Neural cell (in vitro differentiated cells): ENCODE results near the gene FBXL15. TPM values are rescaled to one million over a fixed set of nuclear protein-coding genes. Genes with fewer than 3 reads are reported as not detected.

Experiments used
- H2AFZ ChIP-seq: fragments of 200-600, 300-800 bp; sonication (generic), shearing (Covaris generic); 2 replicates; pipeline ENCODE4 v1.6.0; 2014; ENCODE audit warnings: low read depth, mild to moderate bottlenecking, antibody characterized with exemption, low read length, moderate library complexity
- H3F3A ChIP-seq: fragments of 200-600 bp; shearing (Covaris generic); 2 replicates; pipeline ENCODE4 v1.6.1; 2016; ENCODE audit warnings: mild to moderate bottlenecking, moderate library complexity, mixed read lengths, antibody characterized with exemption, low read length; ENCODE audit not compliant: insufficient read depth, poor library complexity, severe bottlenecking
- H3K27ac ChIP-seq: fragments of 200-600, 300-800 bp; sonication (generic), shearing (Covaris generic); 2 replicates; pipeline ENCODE4 v1.5.1; 2014; ENCODE audit warnings: mild to moderate bottlenecking, low read length, moderate library complexity
- H3K27me3 ChIP-seq: fragments of 300-800, 200-600 bp; sonication (generic), shearing (Covaris generic); 2 replicates; pipeline ENCODE4 v1.6.0; 2014; ENCODE audit warnings: mild to moderate bottlenecking, low read depth, low read length, moderate library complexity; ENCODE audit not compliant: insufficient read depth
- H3K36me3 ChIP-seq: fragments of 300-800, 200-600 bp; sonication (generic), shearing (Covaris generic); 2 replicates; pipeline ENCODE4 v1.5.1; 2014; ENCODE audit warnings: mild to moderate bottlenecking, antibody characterized with exemption, low read length, moderate library complexity; ENCODE audit not compliant: insufficient read depth
- H3K4me2 ChIP-seq: fragments of 300-800, 200-600 bp; sonication (generic), shearing (Covaris generic); 2 replicates; pipeline ENCODE4 v1.6.0; 2014; ENCODE audit warnings: mild to moderate bottlenecking, low read length
- H3K4me3 ChIP-seq: fragments of 300-800, 200-600 bp; sonication (generic), shearing (Covaris generic); 2 replicates; pipeline ENCODE4 v1.5.1; 2014; ENCODE audit warnings: mild to moderate bottlenecking, low read length, moderate library complexity
- H3K79me2 ChIP-seq: fragments of 200-600 bp; shearing (Covaris generic); replicated peaks from 2 replicates; pipeline ENCODE4 v1.6.0; 2014; ENCODE audit warnings: mild to moderate bottlenecking, low read length, moderate library complexity; ENCODE audit not compliant: insufficient read depth
- H3K9ac ChIP-seq: fragments of 300-800, 200-600 bp; sonication (generic), shearing (Covaris generic); 2 replicates; pipeline ENCODE4 v1.6.1; 2016; ENCODE audit warnings: mild to moderate bottlenecking, low read length, mixed read lengths
- H3K9me2 ChIP-seq: fragments of 200-600 bp; shearing (Covaris generic); 2 replicates; pipeline ENCODE4 v1.6.1; 2016; ENCODE audit warnings: mild to moderate bottlenecking, low read length, mixed read lengths; ENCODE audit not compliant: insufficient read depth
- H3K9me3 ChIP-seq: fragments of 200-600, 300-800 bp; sonication (generic), shearing (Covaris generic); 2 replicates; pipeline ENCODE4 v1.6.1; 2016; ENCODE audit warnings: mild to moderate bottlenecking, mixed run types, low read length, moderate library complexity, mixed read lengths
- H4K20me1 ChIP-seq: fragments of 200-600 bp; shearing (Covaris generic); 2 replicates; pipeline ENCODE4 v1.6.1; 2016; ENCODE audit warnings: mild to moderate bottlenecking, mixed run types; ENCODE audit not compliant: insufficient read depth
- EP300 ChIP-seq: fragments of 450-650 bp; conservative IDR thresholded peaks from 2 replicates; pipeline ENCODE4 v1.6.1; 2014; ENCODE audit warnings: antibody characterized with exemption, mild to moderate bottlenecking, moderate library complexity; ENCODE audit not compliant: poor library complexity, severe bottlenecking
- EZH2 ChIP-seq: fragments of 200-600, 300-800 bp; shearing (Covaris generic), sonication (generic); IDR thresholded peaks from 2 replicates; pipeline ENCODE4 v1.6.1; 2014; ENCODE audit warnings: antibody characterized with exemption, low read length, borderline replicate concordance, mild to moderate bottlenecking; ENCODE audit not compliant: insufficient read depth, poor library complexity, severe bottlenecking
- MXI1 ChIP-seq: fragments of 450-650 bp; conservative IDR thresholded peaks from 2 replicates; pipeline ENCODE4 v1.6.1; 2014; ENCODE audit warnings: antibody characterized with exemption, mild to moderate bottlenecking; ENCODE audit not compliant: poor library complexity, severe bottlenecking
- POLR2AphosphoS5 ChIP-seq: IDR thresholded peaks from 2 replicates; pipeline ENCODE4 v1.6.1; 2012
- RAD21 ChIP-seq: fragments of 450-650 bp; conservative IDR thresholded peaks from 2 replicates; pipeline ENCODE4 v1.6.1; 2014; ENCODE audit warnings: antibody characterized with exemption, mild to moderate bottlenecking, moderate library complexity
- REST ChIP-seq: IDR thresholded peaks from 2 replicates; pipeline ENCODE4 v1.6.1; 2012; ENCODE audit warnings: borderline replicate concordance
- SMC3 ChIP-seq: fragments of 450-650 bp; conservative IDR thresholded peaks from 2 replicates; pipeline ENCODE4 v1.6.1; 2014; ENCODE audit warnings: antibody characterized with exemption, mild to moderate bottlenecking, moderate library complexity; ENCODE audit not compliant: poor library complexity
- TAF1 ChIP-seq: IDR thresholded peaks from 2 replicates; pipeline ENCODE4 v1.6.1; 2012; ENCODE audit warnings: low read depth
- polyA plus RNA-seq: library from polyadenylated mRNA; depleted of rRNA; stranded (reverse); fragments of >200 nt; gene quantifications from 2 replicates; pipeline ENCODE4 v1.2.3, GENCODE V29; 2014
- TF ChIP-seq, protein P1 (sequence below): fragments of 450-650 bp; IDR thresholded peaks from 2 replicates; pipeline ENCODE4 v1.5.1; 2014; ENCODE audit warnings: antibody characterized with exemption, mild to moderate bottlenecking, moderate library complexity; ENCODE audit not compliant: poor library complexity, severe bottlenecking

The FBXL15 gene
- polyA plus RNA-seq, 1 donor from 2014 or later = 37.8 TPM

DNA sequence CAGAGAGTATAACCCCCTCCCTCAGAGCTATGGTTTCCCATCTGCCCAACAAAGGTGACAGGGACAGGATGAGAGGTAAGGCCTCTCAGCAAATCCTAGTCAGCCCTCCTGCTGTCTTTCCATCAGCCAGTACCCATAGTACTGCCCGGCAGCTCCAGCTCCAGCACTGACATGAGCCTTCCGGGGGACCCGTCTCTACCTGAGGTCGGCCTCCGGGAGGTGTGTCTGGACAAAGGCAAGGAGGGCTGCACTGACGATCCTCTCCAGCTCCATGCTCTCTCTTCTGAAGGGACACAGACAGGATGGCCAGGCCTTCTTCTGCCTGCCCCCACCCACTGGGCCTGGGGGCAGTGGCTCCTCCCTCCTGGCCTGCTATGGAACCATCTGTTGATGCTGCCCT lies 4.3 kb downstream of the FBXL15 start:
- no peak overlapping the region for H3K9ac ChIP-seq
- H2AFZ ChIP-seq = no peak overlapping the region
- no peaks in the 10 kb centered on the region for H3K27me3 ChIP-seq
- H4K20me1 ChIP-seq = no peaks in the 10 kb centered on the region
- H3K36me3 ChIP-seq = no peaks in the 10 kb centered on the region
- TF ChIP-seq MXI1 (no peak), RAD21 (no peak), POLR2AphosphoS5 (no peak), TAF1 (no peak), SMC3 (no peak), EP300 (no peak), EZH2 (no peak), REST (no peak)
- TF ChIP-seq, protein P1, sequence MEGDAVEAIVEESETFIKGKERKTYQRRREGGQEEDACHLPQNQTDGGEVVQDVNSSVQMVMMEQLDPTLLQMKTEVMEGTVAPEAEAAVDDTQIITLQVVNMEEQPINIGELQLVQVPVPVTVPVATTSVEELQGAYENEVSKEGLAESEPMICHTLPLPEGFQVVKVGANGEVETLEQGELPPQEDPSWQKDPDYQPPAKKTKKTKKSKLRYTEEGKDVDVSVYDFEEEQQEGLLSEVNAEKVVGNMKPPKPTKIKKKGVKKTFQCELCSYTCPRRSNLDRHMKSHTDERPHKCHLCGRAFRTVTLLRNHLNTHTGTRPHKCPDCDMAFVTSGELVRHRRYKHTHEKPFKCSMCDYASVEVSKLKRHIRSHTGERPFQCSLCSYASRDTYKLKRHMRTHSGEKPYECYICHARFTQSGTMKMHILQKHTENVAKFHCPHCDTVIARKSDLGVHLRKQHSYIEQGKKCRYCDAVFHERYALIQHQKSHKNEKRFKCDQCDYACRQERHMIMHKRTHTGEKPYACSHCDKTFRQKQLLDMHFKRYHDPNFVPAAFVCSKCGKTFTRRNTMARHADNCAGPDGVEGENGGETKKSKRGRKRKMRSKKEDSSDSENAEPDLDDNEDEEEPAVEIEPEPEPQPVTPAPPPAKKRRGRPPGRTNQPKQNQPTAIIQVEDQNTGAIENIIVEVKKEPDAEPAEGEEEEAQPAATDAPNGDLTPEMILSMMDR = no peak
- no peak overlapping the region for H3K4me2 ChIP-seq
- peaks cover 5% of the 10 kb centered on the region for H3F3A ChIP-seq
- H3K9me3 ChIP-seq = no peaks in the 10 kb centered on the region
- no peak overlapping the region for H3K4me3 ChIP-seq
- no peaks in the 10 kb centered on the region for H3K9me2 ChIP-seq
- no peaks in the 10 kb centered on the region for H3K79me2 ChIP-seq
- H3K27ac ChIP-seq = no peak overlapping the region

GRCh38 chr10:102425444-102425843 lies 4.8 kb downstream of the FBXL15 start:
- no peaks in the 10 kb centered on the region for H4K20me1 ChIP-seq
- H2AFZ ChIP-seq = no peak overlapping the region
- no peak overlapping the region for H3K4me3 ChIP-seq
- H3F3A ChIP-seq = peaks cover under 1% of the 10 kb centered on the region
- no peak overlapping the region for H3K27ac ChIP-seq
- no peak overlapping the region for H3K9ac ChIP-seq
- no peaks in the 10 kb centered on the region for H3K36me3 ChIP-seq
- TF ChIP-seq POLR2AphosphoS5 = no peak
- H3K27me3 ChIP-seq = no peaks in the 10 kb centered on the region
- H3K9me2 ChIP-seq = no peaks in the 10 kb centered on the region
- H3K79me2 ChIP-seq = no peaks in the 10 kb centered on the region
- no peaks in the 10 kb centered on the region for H3K9me3 ChIP-seq
- H3K4me2 ChIP-seq = no peak overlapping the region

DNA sequence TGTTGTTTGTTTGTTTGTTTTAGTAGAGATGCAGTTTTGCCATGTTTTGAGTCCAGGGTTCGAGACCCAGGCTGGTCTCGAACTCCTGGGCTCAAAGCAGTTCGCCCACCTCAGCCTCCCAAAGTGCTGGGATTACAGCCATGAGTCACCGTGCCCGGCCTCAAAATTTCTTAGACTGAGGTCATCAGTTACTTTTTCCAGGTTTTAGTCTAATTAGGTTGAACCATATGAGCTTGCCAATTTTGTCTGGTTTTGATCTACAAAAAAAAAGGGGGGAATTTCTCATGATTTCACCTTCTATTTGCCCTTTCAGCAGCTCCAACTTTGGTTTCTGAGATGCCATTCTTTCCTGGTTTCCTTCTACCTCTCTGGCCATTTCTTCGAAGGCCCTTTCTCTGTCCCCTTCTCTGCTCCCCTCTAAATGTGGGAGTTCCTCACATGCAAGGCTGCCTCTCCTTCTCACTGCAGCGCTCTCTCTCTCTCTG lies 6.2 kb downstream of the FBXL15 start:
- H3K36me3 ChIP-seq = no peaks in the 10 kb centered on the region
- no peaks in the 10 kb centered on the region for H4K20me1 ChIP-seq
- no peaks in the 10 kb centered on the region for H3F3A ChIP-seq
- no peak overlapping the region for H3K4me2 ChIP-seq
- H3K9me2 ChIP-seq = no peaks in the 10 kb centered on the region
- no peak overlapping the region for H3K9ac ChIP-seq
- TF ChIP-seq RAD21 (no peak), SMC3 (no peak), REST (no peak), EZH2 (no peak), EP300 (no peak), TAF1 (no peak), POLR2AphosphoS5 (no peak), MXI1 (no peak)
- TF ChIP-seq, protein P1 = no peak
- H3K27me3 ChIP-seq = no peaks in the 10 kb centered on the region
- H3K4me3 ChIP-seq = no peak overlapping the region
- no peaks in the 10 kb centered on the region for H3K9me3 ChIP-seq
- H3K27ac ChIP-seq = no peak overlapping the region
- no peak overlapping the region for H2AFZ ChIP-seq
- H3K79me2 ChIP-seq = peaks cover 6% of the 10 kb centered on the region
